GM10248 (cell line): ENCODE measurements around the gene CCDC8.

Source experiments
- CTCF ChIA-PET: fragments of 300-600 bp; sonication (Branson Sonifier 250); formaldehyde crosslinking; extraction: SDS; loops from one replicate; lab custom pipeline; 2021; ENCODE audit warnings: antibody characterized with exemption; lab: Yijun Ruan, JAX
- POLR2A ChIA-PET: fragments of 350-650 bp; sonication (Branson Sonifier 250); formaldehyde crosslinking; extraction: SDS; loops from one replicate; lab custom pipeline; 2020; ENCODE audit warnings: antibody characterized with exemption; lab: Yijun Ruan, JAX
- DNase-seq: peaks from one replicate; pipeline ENCODE4 v3.0.0; 2012; ENCODE audit errors: extremely low spot score
- CTCF ChIP-seq: IDR thresholded peaks from 2 replicates; pipeline ENCODE4 v1.5.1; 2012; ENCODE audit warnings: mild to moderate bottlenecking, low read depth; ENCODE audit errors: extremely low read depth, missing control alignments, control extremely low read depth

The CCDC8 gene

GRCh38 chr19:46413262-46414031 lies at the start of gene CCDC8:
CCDC8 (minus strand) TSS chr19:46413564; CDS start chr19:46412810, 754 bp downstream.
- ChIA-PET POLR2A (no interaction called here), CTCF (interaction anchor here (0.8 to 1.0 kb wide), 2 partner anchors 11 to 101 kb away, joined by 3 read pairs; no protein-coding TSS in a partner anchor)
- TF ChIP-seq CTCF: no peak
- no peak for DNase-seq

DNA sequence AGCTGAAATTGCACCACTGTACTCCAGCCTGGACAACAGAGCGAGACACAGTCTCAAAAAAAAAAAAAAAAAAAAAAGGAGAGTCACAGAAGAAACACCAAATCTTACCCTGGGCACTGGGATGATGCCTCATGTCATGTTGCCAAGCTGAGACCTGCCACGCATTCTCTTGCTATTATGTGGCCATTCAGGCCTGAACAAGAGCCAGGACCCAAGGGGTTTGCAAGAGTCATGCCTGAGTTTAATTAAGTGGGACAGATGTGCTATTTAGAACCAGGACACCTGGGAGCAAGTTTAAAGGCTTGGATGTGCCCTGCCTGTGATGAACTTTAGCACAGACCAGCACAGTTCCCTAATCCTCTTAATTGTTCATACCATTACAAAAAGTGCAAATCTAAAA lies 48.2 kb upstream of the CCDC8 start:
- TF ChIP-seq CTCF: no peak
- no peak for DNase-seq
- POLR2A ChIA-PET: no interaction called here
- CTCF ChIA-PET: no interaction called here

GRCh38 chr19:46460981-46461380 lies 47.6 kb upstream of the CCDC8 start:
- DNase-seq: no peak
- POLR2A ChIA-PET: no interaction called here
- CTCF ChIA-PET: no interaction called here
- no peak for TF ChIP-seq CTCF

- TF ChIP-seq CTCF: no peak
- DNase-seq: no peak
- ChIA-PET POLR2A (no interaction called here), CTCF (interaction anchor here (1.0 to 1.4 kb wide), 2 partner anchors 11 to 27 kb away, joined by 3 read pairs; no protein-coding TSS in a partner anchor)
These were observed 46.7 kb upstream of the CCDC8 start for GRCh38 chr19:46460055-46460454.

GRCh38 chr19:46456930-46457329 lies 43.6 kb upstream of the CCDC8 start:
- no peak for DNase-seq
- POLR2A ChIA-PET: no interaction called here
- no peak for TF ChIP-seq CTCF
- CTCF ChIA-PET: interaction anchor here (1.1 to 1.8 kb wide), 2 partner anchors 31 to 54 kb away, joined by 3 to 6 read pairs; no protein-coding TSS in a partner anchor

DNA sequence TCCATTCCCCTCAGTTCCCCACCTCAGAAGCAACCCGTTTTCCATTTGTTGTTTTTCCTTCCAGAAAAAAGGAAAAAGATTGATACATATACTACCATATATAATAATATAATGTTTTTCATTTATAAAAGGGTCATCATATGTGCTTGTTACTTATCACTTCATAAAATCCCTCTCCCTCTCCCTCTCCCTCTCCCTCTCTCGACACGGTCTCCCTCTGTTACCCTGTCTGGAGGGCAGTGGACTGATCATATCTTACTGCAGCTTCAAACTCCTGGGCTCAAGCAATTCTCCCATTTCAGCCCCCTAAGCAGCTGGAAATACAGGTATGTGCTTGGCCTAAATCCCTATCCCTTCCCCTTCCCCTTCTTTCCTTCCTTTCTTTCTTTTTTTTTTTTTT lies 40.9 kb upstream of the CCDC8 start:
- DNase-seq: no peak
- POLR2A ChIA-PET: no interaction called here
- CTCF ChIA-PET: no interaction called here
- TF ChIP-seq CTCF: no peak

DNA sequence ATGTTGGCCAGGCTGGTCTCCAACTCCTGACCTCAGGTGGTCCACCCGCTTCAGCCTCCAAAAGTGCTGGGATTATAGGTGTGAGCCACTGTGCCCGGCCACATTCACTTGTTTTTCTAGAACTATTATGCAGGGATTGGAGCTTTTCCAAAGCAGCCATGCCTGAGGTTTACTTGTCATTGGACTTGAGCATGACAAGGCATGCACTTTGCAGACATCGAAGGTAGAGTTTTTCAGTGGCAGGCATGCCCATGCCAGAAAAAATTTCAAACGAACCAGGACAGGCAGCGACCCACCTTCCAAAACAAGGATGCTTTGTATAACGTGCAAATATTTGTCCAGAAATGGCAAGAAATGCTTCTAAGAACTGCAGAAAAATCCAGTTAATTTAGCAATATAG lies 40.3 kb upstream of the CCDC8 start:
- CTCF ChIA-PET: no interaction called here
- POLR2A ChIA-PET: no interaction called here
- no peak for DNase-seq
- no peak for TF ChIP-seq CTCF
